Effector memory CD8-positive, alpha-beta T cell (primary cell): Measurements from ENCODE around the gene CELF6.
A peak's percentile ranks its signal among the peaks of the same experiment; 100 is the strongest.

Experiments
- ATAC-seq: fragments of 150-1000 bp; cut with Tn5 transposase; replicated peaks from 2 replicates; pipeline ENCODE4 v1.10.0; 2021; ENCODE audit warnings: mild to moderate bottlenecking, moderate library complexity
- DNase-seq, 3 experiments: peaks; one replicate each; pipeline ENCODE4 v3.0.0; 2021
- H3K27ac Mint-ChIP-seq, 2 donors: one replicate each; pipeline ENCODE4 v1.8.0; 2022; ENCODE audit warnings: mild to moderate bottlenecking in 2 of 2, mixed read lengths in 2 of 2, moderate library complexity in 2 of 2
- H3K27me3 Mint-ChIP-seq, 2 donors: one replicate each; pipeline ENCODE4 v1.8.0; 2022; ENCODE audit warnings: mixed read lengths in 2 of 2
- H3K36me3 Mint-ChIP-seq: one replicate; pipeline ENCODE4 v1.8.0; 2022; ENCODE audit warnings: mild to moderate bottlenecking, moderate library complexity, mixed read lengths; ENCODE audit not compliant: insufficient read depth
- H3K4me1 Mint-ChIP-seq, 2 donors: one replicate each; pipeline ENCODE4 v1.8.0; 2022; ENCODE audit warnings: low read depth in 2 of 2, mixed read lengths in 2 of 2
- H3K4me3 Mint-ChIP-seq, 2 donors: one replicate each; pipeline ENCODE4 v1.8.0; 2022; ENCODE audit warnings: mild to moderate bottlenecking in 2 of 2, mixed read lengths in 2 of 2, moderate library complexity in 2 of 2
- H3K9me3 Mint-ChIP-seq, 2 donors: one replicate each; pipeline ENCODE4 v1.8.0; 2022; ENCODE audit warnings: mixed read lengths in 2 of 2

Gene CELF6

DNA sequence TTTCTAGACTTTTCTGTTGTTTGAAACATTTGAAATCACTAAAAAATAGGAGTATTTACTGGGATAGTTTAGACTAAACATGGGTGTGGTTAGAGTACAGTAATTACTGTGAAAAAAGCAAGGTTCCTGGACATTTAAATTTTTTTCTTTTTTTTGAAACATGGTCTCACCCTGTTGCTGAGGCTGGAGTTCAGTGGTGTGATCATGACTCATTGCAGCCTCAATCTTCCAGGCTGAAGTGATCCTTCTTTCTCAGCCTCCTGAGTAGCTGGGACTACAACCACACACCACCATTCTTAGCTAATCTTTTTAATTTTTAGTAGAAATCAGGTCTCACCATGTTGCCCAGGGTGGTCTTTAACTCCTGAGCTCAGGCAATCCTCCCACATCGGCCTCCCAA, 20.4 kb upstream of the CELF6 start:
- H3K27me3 Mint-ChIP-seq = no peaks in the 10 kb centered on the region
- H3K9me3 Mint-ChIP-seq = no peaks in the 10 kb centered on the region
- H3K4me1 Mint-ChIP-seq = no peaks in the 10 kb centered on the region
- no peak overlapping the region for H3K4me3 Mint-ChIP-seq
- H3K27ac Mint-ChIP-seq = peak overlapping the region in 1 of 2 donors; percentile 20
- no peak for ATAC-seq
- DNase-seq = no peak
- H3K36me3 Mint-ChIP-seq = peaks cover 14% of the 10 kb centered on the region

DNA sequence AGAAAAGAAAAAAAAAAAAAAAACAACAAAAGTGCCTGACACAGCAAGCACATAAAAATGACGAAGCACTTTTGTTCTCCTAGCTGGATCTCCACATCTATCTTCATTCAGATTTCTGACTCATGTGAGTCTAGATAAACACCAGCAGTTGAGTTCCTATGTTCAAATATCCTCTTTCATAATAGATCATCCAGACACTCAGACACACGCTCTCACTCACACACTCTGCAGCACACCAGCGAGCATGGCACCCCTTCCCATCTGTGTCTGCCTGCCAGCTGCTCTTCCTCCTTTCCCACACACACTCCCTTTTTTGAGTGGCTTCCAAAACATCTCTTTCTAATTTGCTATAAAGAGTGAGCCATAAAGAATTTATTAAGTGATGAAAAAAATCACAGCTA, 19.8 kb upstream of the CELF6 start:
- no peak for DNase-seq
- Mint-ChIP-seq H3K4me1 (no peaks in the 10 kb centered on the region), H3K27me3 (no peaks in the 10 kb centered on the region), H3K36me3 (peaks cover 12% of the 10 kb centered on the region), H3K9me3 (no peaks in the 10 kb centered on the region), H3K27ac (peak overlapping the region in 1 of 2 donors; percentile 20), H3K4me3 (no peak overlapping the region)
- no peak for ATAC-seq

DNA sequence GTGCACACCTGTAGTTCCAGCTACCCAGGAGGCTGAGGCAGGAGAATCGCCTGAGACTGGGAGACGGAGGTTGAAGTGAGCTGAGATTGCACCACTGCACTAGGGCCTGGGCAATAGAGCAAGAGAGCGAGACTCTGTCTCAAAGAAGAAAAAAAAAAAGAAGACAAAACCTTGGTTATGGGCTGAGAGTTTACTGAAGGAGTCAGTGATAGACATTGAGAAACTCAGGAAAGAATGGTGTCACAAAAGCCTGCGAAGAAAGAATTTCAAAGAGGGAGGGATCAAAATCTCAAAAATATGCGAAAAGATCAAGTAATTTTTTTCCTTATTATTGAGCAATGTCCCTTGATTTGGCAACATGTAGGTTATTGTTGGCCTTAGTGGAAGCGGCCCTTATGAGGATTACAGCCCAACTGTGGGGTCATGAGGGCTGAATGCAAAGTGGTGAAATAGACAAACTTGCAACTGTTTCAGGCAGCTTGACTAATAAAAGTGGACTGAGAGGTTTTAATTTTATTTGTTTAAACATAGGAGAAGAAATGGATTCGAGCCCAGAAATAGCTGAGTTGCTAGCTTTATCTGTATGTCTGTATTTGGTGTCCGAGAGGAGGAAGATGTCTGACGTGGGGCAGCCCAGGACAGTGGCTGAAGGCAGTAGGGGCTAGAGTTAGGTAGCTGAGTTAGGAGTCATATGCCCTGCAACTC, 18.8 kb upstream of the CELF6 start:
- Mint-ChIP-seq H3K4me3 (no peak overlapping the region), H3K9me3 (no peaks in the 10 kb centered on the region), H3K27me3 (no peaks in the 10 kb centered on the region), H3K4me1 (no peaks in the 10 kb centered on the region), H3K27ac (peak overlapping the region in 1 of 2 donors; percentile 32), H3K36me3 (peaks cover 12% of the 10 kb centered on the region)
- ATAC-seq (no peak), DNase-seq (no peak)

DNA sequence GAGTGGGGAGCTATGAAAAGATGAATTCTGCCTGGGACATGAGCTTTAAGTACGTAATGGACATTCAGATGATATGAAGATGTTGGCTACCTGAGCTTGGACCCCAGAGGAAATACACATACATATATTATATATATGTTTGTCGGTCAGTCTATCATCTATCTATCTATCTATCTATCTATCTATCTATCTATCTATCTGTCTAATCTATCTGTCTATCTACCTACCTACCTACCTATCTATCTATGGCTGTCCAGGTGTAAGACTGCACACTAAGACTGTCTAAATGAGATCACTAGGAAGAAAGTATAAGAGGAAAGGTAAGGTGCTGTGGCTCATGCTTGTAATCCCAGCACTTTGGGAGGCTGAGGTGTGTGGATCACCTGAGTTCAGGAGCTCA, 18.2 kb upstream of the CELF6 start:
- no peak overlapping the region for H3K27ac Mint-ChIP-seq
- H3K4me3 Mint-ChIP-seq = no peak overlapping the region
- H3K36me3 Mint-ChIP-seq = peaks cover 14% of the 10 kb centered on the region
- no peak for DNase-seq
- H3K4me1 Mint-ChIP-seq = no peaks in the 10 kb centered on the region
- ATAC-seq = no peak
- no peaks in the 10 kb centered on the region for H3K27me3 Mint-ChIP-seq
- no peaks in the 10 kb centered on the region for H3K9me3 Mint-ChIP-seq

DNA sequence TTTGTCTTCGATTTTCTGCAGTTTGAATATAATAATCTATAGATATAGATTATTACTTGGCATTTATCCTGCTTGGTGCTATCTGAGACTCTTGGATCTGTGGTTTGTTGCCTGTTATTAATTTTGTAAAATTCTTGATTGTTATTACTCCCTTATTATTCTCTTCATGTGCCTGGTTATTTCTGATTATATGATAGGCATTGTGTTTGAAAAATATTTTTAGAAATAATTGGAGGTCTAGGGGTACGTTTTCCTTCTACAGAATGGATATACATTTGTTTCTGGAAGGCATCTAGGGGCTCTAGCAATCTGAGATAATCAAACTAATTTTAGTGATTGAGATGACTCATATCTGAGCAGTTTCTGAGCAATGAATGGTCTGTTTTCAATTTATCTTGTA, 14.9 kb upstream of the CELF6 start:
- Mint-ChIP-seq H3K4me1 (no peaks in the 10 kb centered on the region), H3K36me3 (peaks cover 17% of the 10 kb centered on the region), H3K27me3 (no peaks in the 10 kb centered on the region), H3K27ac (no peak overlapping the region), H3K9me3 (no peaks in the 10 kb centered on the region), H3K4me3 (no peak overlapping the region)
- ATAC-seq (no peak), DNase-seq (no peak)

DNA sequence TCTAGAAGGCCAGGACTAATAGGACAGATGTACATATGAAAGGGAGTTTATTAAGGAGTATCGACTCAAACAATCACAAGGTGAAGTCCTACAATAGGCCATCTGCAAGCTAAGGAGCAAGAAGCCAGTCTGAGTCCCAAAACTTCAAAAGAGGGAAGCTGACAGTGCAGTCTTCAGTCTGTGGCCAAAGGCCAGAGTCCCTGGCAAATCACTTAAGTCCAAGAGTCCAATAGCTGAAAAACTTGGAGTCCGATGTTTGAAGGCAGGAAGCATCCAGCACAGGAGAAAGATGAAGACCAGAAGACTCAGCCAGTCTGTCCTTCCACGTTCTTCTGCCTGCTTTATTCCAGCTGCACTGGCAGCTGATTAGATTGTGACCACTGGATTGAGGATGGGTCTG, 11.1 kb upstream of the CELF6 start:
- H3K4me1 Mint-ChIP-seq = no peaks in the 10 kb centered on the region
- no peak overlapping the region for H3K4me3 Mint-ChIP-seq
- DNase-seq = no peak
- peaks cover 16% of the 10 kb centered on the region for H3K36me3 Mint-ChIP-seq
- H3K9me3 Mint-ChIP-seq = no peaks in the 10 kb centered on the region
- no peak for ATAC-seq
- H3K27ac Mint-ChIP-seq = no peak overlapping the region
- H3K27me3 Mint-ChIP-seq = no peaks in the 10 kb centered on the region

DNA sequence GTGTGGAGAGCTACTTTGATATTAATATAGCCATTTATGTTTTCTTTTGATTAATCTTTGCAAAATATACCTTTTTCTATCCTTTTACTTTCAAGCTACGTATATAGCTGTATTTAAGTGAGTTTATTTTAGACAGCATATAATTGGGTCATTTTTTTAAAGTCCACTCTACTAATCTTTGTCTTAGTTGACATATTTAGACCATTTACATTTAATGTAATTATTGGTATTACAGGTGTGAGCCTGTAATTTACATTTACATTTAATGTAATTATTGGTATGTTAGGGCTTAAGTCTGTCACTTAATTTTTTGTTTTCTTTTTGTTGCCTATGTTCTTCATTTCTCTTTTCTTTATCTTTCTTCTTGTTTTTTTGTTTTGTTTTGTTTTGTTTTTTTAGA, 3.8 kb upstream of the CELF6 start:
- Mint-ChIP-seq H3K27ac (no peak overlapping the region), H3K4me1 (peaks cover 11 to 15% of the 10 kb centered on the region in 2 donors), H3K9me3 (peaks cover 0 to 13% of the 10 kb centered on the region in 2 donors), H3K4me3 (no peak overlapping the region), H3K36me3 (peaks cover 22% of the 10 kb centered on the region), H3K27me3 (no peaks in the 10 kb centered on the region)
- ATAC-seq (no peak), DNase-seq (no peak)

DNA sequence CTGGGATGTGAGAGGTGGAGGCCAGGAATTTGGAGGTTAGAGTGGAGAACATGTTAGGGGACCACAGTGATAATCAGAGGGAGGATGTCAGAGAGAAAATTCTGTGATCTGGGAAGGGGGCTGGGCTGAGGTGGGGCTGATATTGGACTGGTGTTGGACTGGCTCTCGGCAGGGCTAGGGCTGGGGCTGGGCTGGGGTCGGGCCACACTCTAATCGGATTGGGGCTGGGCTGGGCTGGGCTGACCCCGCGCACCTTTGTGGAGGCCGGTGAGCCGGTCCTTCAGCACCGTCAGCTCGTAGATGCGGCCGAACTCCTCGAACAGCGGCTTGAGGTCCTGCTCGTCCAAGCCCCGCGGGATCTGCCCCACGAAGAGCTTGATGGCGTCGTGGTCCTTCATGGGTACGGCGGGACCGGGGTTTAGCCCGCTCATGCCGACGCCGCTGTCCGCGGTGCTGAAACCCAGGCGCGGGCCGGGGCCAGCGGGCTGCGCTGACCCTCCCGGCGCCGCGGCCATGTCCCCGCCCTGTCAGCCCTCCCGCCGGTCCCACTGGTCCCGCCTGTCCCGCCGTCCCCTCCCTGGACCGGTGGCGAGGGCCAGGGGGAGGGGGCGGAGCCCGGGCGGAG, 485 bp downstream of the CELF6 start:
- peaks cover 15 to 18% of the 10 kb centered on the region in 2 donors for H3K4me1 Mint-ChIP-seq
- peak overlapping the region; percentile 84 to 89 for H3K27ac Mint-ChIP-seq
- peaks cover 0 to 8% of the 10 kb centered on the region in 2 donors for H3K9me3 Mint-ChIP-seq
- H3K4me3 Mint-ChIP-seq = peak overlapping the region; percentile 76 to 77
- no peaks in the 10 kb centered on the region for H3K27me3 Mint-ChIP-seq
- H3K36me3 Mint-ChIP-seq = peaks cover 13% of the 10 kb centered on the region
- peak; percentile 40 for ATAC-seq
- peak; percentile 33 to 51 (median 45) for DNase-seq

DNA sequence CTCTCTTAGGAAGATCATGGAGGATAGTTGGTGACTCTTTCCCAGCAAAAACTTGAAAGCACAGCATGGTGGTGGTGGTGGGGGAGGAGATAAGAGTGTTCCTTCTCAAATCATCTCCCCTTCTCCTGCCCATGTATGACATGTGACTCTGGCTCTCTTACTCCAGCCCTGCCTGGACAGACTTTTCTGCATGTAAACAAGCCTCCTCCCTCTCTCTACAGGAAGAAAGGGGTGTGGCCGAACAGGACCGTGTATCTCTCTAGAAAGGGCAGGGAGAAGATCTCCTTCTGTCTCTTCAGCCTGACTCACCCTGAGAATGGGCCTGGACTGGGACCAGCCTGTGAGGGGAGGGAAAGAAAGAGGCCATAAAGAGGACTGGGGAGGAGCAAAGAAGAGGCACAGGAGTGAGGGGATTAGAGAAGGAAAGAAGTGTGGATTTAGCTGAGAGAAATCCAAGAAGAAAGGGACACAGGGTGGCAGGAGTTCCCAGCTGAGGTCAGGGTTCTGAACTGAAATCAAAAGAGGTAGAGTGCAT, 1.5 kb downstream of the CELF6 start:
- peaks cover 13% of the 10 kb centered on the region for H3K36me3 Mint-ChIP-seq
- no peak for ATAC-seq
- H3K4me1 Mint-ChIP-seq = peaks cover 15 to 18% of the 10 kb centered on the region in 2 donors
- peak overlapping the region; percentile 84 to 89 for H3K27ac Mint-ChIP-seq
- DNase-seq = no peak
- H3K9me3 Mint-ChIP-seq = no peaks in the 10 kb centered on the region
- no peaks in the 10 kb centered on the region for H3K27me3 Mint-ChIP-seq
- peak overlapping the region; percentile 76 to 77 for H3K4me3 Mint-ChIP-seq

DNA sequence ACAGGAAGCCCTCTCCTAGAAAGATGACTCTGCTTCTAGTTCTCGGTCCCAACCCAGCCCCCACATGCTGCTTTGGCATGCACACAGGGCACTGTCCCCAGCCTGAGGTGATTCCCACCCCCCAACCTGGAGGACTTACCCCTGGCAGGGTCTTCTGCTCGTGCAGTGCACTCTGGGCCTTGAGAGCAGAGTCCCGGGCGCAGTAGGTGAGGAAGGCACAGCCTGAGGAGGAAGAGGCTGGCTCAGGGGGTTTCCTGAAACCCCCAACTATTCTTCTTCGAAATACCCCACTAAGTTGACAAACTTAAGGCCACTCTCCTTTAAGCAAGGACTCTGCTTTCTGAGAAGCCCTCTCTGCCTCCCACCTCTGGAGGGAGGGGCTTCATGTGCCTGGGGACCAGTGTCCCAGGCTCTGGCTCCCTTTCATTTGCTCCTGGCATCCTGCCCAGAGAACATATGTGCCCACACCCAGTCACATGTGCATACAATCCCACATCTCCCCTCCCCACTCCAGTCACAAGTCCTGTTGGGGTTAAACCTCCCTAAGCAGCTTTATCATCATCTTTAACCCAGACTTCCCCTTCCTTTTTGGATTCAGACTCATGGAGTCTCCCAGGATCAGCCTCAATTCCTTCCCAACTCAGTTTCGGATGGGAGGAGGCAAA, 4.1 kb downstream of the CELF6 start:
- Mint-ChIP-seq H3K36me3 (peaks cover 13% of the 10 kb centered on the region), H3K27me3 (no peaks in the 10 kb centered on the region), H3K4me1 (peaks cover 14 to 17% of the 10 kb centered on the region in 2 donors), H3K4me3 (no peak overlapping the region), H3K27ac (no peak overlapping the region), H3K9me3 (no peaks in the 10 kb centered on the region)
- no peak for ATAC-seq
- DNase-seq = no peak

DNA sequence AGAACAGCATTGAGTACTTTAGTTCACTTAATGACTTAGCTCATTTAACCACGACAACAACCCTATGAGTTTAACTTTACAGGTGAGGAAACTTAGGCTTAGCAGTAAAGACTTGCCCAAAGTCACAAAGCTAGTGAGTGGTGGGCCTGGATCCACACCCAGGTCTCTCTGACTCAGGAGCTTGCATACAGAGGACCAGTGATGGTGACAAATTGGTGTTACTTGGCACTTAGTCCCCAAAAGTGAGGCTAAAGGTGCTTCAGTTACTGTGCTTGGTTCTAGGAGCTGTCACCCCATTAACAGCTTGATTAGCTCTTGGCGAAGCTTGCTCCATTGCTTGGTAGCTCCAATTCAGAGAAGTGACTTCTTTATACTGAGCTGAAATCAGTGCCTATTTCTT, 6.1 kb downstream of the CELF6 start:
- ATAC-seq (no peak), DNase-seq (no peak)
- Mint-ChIP-seq H3K4me1 (peaks cover 5 to 6% of the 10 kb centered on the region in 2 donors), H3K9me3 (no peaks in the 10 kb centered on the region), H3K27me3 (no peaks in the 10 kb centered on the region), H3K4me3 (no peak overlapping the region), H3K27ac (no peak overlapping the region), H3K36me3 (peaks cover under 1% of the 10 kb centered on the region)

DNA sequence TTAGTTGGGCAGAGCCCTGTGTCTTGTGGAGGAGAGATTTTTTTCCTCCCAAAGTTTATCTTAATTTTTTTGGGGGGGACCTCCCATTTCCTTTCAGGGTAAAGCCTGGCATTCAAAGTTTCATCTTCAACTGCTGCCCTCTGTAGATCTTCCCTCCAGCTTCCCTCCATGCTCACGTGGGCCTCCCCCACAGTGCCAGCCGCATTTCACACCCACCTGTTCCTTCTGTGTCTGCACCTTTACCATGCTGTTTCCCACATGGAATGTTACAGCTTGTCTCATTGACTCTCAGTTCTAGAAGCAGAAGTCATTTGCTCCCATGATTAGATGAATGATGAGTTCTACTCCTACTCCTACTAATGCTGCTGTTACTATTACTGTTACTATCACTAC, 6.5 kb downstream of the CELF6 start:
- no peak for ATAC-seq
- no peak for DNase-seq
- no peaks in the 10 kb centered on the region for H3K9me3 Mint-ChIP-seq
- no peaks in the 10 kb centered on the region for H3K36me3 Mint-ChIP-seq
- H3K4me3 Mint-ChIP-seq = no peak overlapping the region
- peaks cover under 1 to 1% of the 10 kb centered on the region in 2 donors for H3K4me1 Mint-ChIP-seq
- H3K27me3 Mint-ChIP-seq = no peaks in the 10 kb centered on the region
- no peak overlapping the region for H3K27ac Mint-ChIP-seq

DNA sequence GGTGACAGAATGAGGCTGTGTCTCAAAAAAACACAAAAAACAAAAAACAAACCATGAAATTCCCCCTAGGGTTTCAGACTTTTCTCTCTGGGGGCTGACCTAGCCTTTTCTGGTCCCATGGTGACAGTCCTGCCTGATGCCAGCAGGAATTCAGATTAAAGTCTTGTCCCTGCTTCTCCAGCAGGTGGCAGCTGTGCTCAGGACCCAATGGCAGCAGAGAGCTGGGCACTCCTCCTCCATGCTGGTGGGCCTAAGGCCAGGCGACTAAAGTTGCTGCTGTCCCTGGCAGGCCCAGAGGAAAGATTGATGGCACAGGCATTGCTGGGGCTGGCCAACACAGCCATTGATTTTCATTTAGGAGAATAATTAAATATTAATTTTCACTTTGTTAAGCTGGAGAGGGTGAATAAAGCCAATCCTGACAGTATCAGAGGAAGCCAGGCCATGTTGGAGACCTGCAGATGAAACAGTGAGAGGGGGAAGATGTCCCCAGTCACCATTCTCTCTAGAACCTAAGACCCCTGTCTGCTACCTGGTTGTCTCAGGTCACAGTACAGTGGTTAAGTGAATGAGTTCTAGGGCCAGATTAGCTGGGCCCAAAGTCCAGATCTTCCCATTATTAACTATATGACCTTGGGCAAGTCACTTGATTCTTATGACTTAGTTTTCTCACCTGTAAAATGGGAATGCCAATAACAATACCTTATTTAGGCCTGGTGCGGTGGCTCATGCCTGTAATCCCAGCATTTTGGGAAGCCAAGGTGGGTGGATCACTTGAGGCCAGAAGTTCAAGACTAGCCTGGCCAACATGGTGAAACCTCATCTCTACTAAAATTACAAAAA, 7.1 kb downstream of the CELF6 start:
- no peak overlapping the region for H3K27ac Mint-ChIP-seq
- H3K4me1 Mint-ChIP-seq = no peaks in the 10 kb centered on the region
- ATAC-seq = peak; percentile 93
- no peaks in the 10 kb centered on the region for H3K36me3 Mint-ChIP-seq
- no peak overlapping the region for H3K4me3 Mint-ChIP-seq
- no peaks in the 10 kb centered on the region for H3K27me3 Mint-ChIP-seq
- no peaks in the 10 kb centered on the region for H3K9me3 Mint-ChIP-seq
- DNase-seq = peak; percentile 38 to 61 (median 53)
